GM12874 (cell line): ENCODE results near the gene NAALAD2.

Experiments used
- CTCF ChIP-seq: IDR thresholded peaks from 2 replicates; pipeline ENCODE4 v1.5.1; 2011; ENCODE audit warnings: low read depth, mild to moderate bottlenecking, control low read depth, low read length, moderate library complexity; ENCODE audit not compliant: insufficient read depth

Gene NAALAD2

DNA sequence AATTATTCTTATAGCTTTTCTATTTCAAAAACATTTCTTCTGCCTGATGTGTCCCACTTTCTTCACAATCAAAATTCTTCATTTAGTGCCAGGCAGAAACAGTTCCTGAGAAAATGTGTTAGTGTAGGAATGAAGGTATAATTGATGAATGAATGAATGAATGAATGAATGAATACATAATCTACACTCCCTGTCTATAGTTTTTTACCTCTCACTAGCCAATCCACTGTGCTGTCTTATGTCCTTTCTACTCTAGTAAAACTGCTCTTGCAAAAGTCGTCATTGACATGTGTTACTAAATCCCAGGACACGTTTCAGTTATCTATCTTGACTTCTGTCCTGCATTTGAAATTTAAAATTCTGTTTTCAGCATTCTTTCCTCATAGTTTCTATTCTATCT, 45.5 kb downstream of the NAALAD2 start:
- no peak for TF ChIP-seq CTCF

DNA sequence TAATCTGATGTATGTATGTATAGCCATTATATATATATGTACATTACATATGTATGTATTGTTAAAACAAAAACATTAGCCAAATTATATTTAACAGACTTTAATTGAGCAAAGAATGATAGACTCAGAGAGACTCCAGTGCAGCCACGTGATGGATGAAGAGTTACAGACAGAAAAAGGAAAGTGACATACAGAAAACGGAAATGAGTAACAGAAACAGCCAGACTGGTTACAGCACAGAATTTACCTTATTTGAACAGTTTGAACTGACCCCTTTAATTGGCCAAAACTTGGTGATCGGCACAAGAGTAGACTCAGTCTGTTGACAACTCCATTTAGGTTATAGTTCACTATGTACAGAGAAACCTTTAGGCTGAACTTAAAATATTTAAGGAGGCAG, 53.4 kb downstream of the NAALAD2 start:
- TF ChIP-seq CTCF, result no peak

DNA sequence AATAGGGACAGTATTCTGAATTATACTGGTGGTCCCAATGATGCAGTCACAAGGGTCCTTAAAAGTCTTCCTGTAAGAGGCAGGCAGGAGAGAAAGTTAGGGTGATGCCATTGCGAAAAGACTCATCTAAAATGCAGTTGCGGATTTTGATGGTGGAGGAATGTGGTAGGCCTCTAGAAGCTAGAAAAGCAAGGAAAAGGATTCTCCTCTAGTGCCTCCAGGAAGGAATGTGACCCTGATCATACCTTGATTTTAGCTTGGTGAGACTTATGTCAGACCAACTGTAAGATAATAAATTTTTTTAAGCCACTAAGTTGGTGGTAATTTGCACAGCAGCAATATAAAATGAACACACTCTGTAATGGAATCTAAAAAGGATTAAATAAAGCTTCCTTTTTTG, 54.5 kb downstream of the NAALAD2 start:
- no peak for TF ChIP-seq CTCF

GRCh38 chr11:90192869-90193582, 58.6 kb downstream of the NAALAD2 start:
- TF ChIP-seq CTCF, result no peak

GRCh38 chr11:90197377-90197776, 62.9 kb downstream of the NAALAD2 start:
- no peak for TF ChIP-seq CTCF

DNA sequence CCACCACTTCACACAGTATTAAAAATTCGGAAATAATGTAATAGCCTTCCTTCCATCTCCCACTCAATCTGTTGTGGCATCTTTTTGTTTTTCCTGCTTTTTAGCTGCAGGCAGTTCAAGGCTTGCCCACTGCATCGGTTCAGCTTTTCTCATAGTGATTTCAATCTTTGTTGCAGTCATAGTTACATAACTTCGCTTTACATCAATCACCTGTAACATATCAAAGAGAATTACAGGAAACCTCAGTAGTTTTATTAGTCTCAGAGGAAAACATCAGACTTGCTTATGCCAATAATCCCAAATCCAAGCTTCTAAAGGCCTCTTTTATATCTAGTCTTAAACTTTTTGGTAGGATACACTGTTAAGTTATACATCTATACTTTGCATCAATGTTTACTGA, 67.9 kb downstream of the NAALAD2 start:
- no peak for TF ChIP-seq CTCF

DNA sequence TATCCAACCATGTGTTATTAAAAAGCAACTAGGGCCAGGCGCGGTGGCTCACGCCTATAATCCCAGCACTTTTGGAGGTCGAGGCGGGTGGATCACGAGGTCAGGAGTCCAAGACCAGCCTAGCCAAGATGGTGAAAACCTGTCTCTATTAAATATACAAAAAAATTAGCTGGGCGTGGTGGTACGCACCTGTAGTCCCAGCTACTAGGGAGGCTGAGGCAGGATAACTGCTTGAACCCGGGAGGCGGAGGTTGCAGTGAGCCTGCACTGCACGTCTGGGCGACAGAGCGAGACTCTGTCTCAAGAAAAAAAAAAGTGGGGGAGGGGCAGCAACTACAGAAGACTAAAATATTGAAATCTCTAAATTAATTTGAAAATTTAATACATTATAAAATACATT, 69.9 kb downstream of the NAALAD2 start:
- no peak for TF ChIP-seq CTCF
